ENCODE measurements around the gene BTRC.

The BTRC gene

GRCh38 chr10:101446947-101447346, 93.0 kb downstream of the BTRC start:
- DNase-seq, result no peak

- no peak for DNase-seq
These were observed 93.5 kb downstream of the BTRC start for GRCh38 chr10:101447477-101447876.

- DNase-seq, result no peak
These were observed 96.5 kb downstream of the BTRC start for GRCh38 chr10:101450277-101451080.

- no peak for DNase-seq
These were observed 97.3 kb downstream of the BTRC start for GRCh38 chr10:101451261-101451660.

GRCh38 chr10:101451667-101452069, 97.7 kb downstream of the BTRC start:
- DNase-seq, result no peak

GRCh38 chr10:101452176-101452575, 98.2 kb downstream of the BTRC start:
- no peak for DNase-seq

GRCh38 chr10:101452593-101452992, 98.6 kb downstream of the BTRC start:
- DNase-seq, result no peak

GRCh38 chr10:101453318-101453717, 99.4 kb downstream of the BTRC start:
- DNase-seq, result no peak

GRCh38 chr10:101453791-101454718, 100.1 kb downstream of the BTRC start:
- DNase-seq, result peak; percentile 38

GRCh38 chr10:101458869-101459268, 104.9 kb downstream of the BTRC start:
- no peak for DNase-seq

GRCh38 chr10:101464082-101464481, 110.1 kb downstream of the BTRC start:
- no peak for DNase-seq

- no peak for DNase-seq
These were observed 110.6 kb downstream of the BTRC start for GRCh38 chr10:101464599-101464998.

- no peak for DNase-seq
These were observed 112.3 kb downstream of the BTRC start for GRCh38 chr10:101466016-101466912.

- peak; percentile 74 for DNase-seq
These were observed 113.4 kb downstream of the BTRC start for GRCh38 chr10:101467286-101467770.

- no peak for DNase-seq
These were observed 114.2 kb downstream of the BTRC start for GRCh38 chr10:101468159-101468558.

- no peak for DNase-seq
These were observed 122.4 kb downstream of the BTRC start for GRCh38 chr10:101476383-101476782.

GRCh38 chr10:101478956-101479355, 125.0 kb downstream of the BTRC start:
- DNase-seq, result no peak

GRCh38 chr10:101481256-101481655, 127.3 kb downstream of the BTRC start:
- DNase-seq, result no peak

GRCh38 chr10:101482568-101482967, 128.6 kb downstream of the BTRC start:
- DNase-seq, result no peak

GRCh38 chr10:101484175-101484745, 130.3 kb downstream of the BTRC start:
- no peak for DNase-seq

GRCh38 chr10:101485207-101485606, 131.2 kb downstream of the BTRC start:
- no peak for DNase-seq
